OCI-M1 (cell line): ENCODE data around the gene KCNK17.

Experiments used
- DNase-seq: peaks from one replicate; lab custom pipeline; 2025; lab: John Stamatoyannopoulos, UW

KCNK17 gene

GRCh38 chr6:39314273-39314795 is at the start of gene KCNK17:
TSS of gene KCNK17 (minus strand) at chr6:39314419. CDS start at chr6:39314320, 99 bp downstream.
- peak; percentile 14 for DNase-seq

- no peak for DNase-seq
Measured at GRCh38 chr6:39363280-39363679, 49.1 kb upstream of the KCNK17 start.

- DNase-seq = no peak
Measured at GRCh38 chr6:39362487-39362865, 48.3 kb upstream of the KCNK17 start.

- peak; percentile 85 for DNase-seq
Measured at GRCh38 chr6:39361657-39362486, 47.7 kb upstream of the KCNK17 start.

GRCh38 chr6:39360378-39360777 is 46.2 kb upstream of the KCNK17 start:
- no peak for DNase-seq

GRCh38 chr6:39357998-39358686 is 43.9 kb upstream of the KCNK17 start:
- peak; percentile 17 for DNase-seq

GRCh38 chr6:39353698-39354315 is 39.6 kb upstream of the KCNK17 start:
- DNase-seq = no peak

GRCh38 chr6:39350723-39351505 is 36.7 kb upstream of the KCNK17 start:
- DNase-seq = no peak

- DNase-seq = no peak
Measured at GRCh38 chr6:39348740-39349139, 34.5 kb upstream of the KCNK17 start.

- peak; percentile 82 for DNase-seq
Measured at GRCh38 chr6:39347906-39348585, 33.8 kb upstream of the KCNK17 start.

GRCh38 chr6:39347206-39347605 is 33.0 kb upstream of the KCNK17 start:
- DNase-seq = no peak

- no peak for DNase-seq
Measured at GRCh38 chr6:39344821-39345280, 30.6 kb upstream of the KCNK17 start.

GRCh38 chr6:39343396-39343870 is 29.2 kb upstream of the KCNK17 start:
- DNase-seq = no peak

- DNase-seq = no peak
Measured at GRCh38 chr6:39342692-39343395, 28.6 kb upstream of the KCNK17 start.

GRCh38 chr6:39341937-39342336 is 27.7 kb upstream of the KCNK17 start:
- DNase-seq = no peak

- no peak for DNase-seq
Measured at GRCh38 chr6:39341352-39341751, 27.1 kb upstream of the KCNK17 start.

GRCh38 chr6:39339868-39340550 is 25.8 kb upstream of the KCNK17 start:
- DNase-seq = no peak

GRCh38 chr6:39339096-39339867 is 25.1 kb upstream of the KCNK17 start:
- DNase-seq = no peak

GRCh38 chr6:39338397-39338796 is 24.2 kb upstream of the KCNK17 start:
- peak; percentile 44 for DNase-seq
